ENCODE measurements around the gene MAP4K4.

MAP4K4 gene

DNA sequence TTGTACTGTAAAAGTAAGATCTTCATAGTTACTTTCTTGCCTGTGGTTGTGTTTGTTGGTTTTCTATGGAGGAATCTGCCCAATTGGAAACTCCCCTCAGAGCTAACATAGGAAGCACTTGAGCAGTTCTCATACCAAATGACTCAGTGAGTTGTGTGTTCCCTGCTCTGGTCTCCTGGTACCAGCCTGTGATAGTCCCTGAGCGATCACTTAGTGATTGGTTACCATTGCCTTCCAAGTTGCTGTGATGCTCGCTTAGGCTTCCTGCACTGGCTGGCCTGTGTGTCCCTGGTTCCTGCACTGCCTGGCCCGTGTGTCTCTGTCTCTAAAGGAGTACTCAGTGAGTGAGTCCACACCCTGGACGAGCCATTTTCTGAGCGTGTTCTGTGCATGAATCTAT is 133.0 kb downstream of the MAP4K4 start:
- no peak for DNase-seq (ENCODE audit: extremely low read depth in 1 of 2, low read depth in 1 of 2)

DNA sequence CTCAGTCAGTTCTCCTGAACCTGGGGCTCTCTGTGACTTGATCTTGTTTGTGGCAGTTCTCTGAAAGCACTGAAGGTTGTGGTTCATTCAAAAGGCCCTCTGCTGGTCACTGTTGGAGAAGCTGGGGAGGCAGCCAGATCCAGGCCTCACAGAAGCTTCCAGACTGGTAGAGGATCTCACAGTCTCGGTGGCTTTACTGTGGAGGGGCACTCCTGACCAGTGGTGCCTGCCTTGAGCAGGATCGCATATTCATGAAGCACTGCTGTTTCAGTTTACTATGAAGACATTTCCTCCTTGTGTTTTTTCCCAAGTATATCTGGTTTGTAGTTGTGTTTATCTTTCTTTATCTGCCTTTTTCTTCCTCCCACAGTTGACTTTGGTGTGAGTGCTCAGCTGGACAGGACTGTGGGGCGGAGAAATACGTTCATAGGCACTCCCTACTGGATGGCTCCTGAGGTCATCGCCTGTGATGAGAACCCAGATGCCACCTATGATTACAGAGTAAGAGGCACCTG is 133.9 kb downstream of the MAP4K4 start:
- DNase-seq (ENCODE audit: extremely low read depth in 1 of 2, low read depth in 1 of 2) = peak in 1 of 2 donors; percentile 36

GRCh38 chr2:101832114-101832513 is 134.6 kb downstream of the MAP4K4 start:
- DNase-seq (ENCODE audit: extremely low read depth in 1 of 2, low read depth in 1 of 2) = no peak

- no peak for DNase-seq (ENCODE audit: extremely low read depth in 1 of 2, low read depth in 1 of 2)
Measured at GRCh38 chr2:101833890-101834523, 136.5 kb downstream of the MAP4K4 start.

GRCh38 chr2:101837354-101837753 is 139.8 kb downstream of the MAP4K4 start:
- no peak for DNase-seq (ENCODE audit: extremely low read depth in 1 of 2, low read depth in 1 of 2)

DNA sequence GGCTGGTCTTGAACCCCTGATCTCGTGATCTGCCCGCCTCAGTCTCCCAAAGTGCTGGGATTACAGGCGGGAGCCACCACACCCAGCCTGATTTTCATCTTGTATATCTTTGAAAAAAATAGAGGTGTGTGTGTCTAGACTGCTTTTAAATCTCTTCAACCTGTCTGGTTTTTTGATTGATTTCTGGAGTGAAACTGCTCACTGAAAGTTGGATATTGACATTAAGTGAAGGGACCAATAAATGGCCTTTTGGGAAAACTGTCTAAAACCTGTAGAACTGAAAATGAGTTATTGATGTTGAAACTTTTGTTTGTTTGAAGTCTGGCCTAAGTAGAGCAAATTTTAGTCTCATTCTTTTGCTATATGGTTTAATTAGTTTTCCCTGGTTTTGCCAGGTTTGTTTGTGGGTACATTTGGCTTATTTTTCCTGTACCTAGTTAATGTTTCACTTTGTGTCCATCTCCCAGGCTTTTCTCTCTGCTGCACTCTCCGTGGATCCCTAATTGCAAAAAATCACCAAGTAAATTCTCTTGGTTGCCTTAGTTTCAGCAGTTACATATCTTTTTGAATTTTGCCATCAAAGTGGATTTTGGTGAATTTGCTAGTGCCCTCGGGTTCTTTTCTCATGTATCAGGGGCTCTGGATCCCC is 144.3 kb downstream of the MAP4K4 start:
- DNase-seq (ENCODE audit: extremely low read depth in 1 of 2, low read depth in 1 of 2) = no peak

DNA sequence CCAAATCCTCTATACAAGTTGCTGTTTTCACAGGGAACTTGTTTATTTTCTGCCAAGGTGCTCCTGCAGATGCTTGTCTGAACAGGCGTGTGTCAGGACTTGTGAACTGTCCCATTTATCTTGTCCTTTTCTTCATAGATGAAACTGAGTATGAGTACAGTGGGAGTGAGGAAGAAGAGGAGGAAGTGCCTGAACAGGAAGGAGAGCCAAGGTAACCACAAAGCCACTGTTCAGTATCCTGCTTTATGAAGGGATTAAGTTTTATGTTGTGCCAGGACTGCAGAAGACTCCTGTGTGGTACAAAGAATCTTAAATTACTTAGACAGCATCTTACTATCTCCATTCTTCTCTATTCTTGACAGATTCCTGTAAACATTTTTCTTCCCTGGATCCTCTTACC is 145.0 kb downstream of the MAP4K4 start:
- no peak for DNase-seq (ENCODE audit: extremely low read depth in 1 of 2, low read depth in 1 of 2)

DNA sequence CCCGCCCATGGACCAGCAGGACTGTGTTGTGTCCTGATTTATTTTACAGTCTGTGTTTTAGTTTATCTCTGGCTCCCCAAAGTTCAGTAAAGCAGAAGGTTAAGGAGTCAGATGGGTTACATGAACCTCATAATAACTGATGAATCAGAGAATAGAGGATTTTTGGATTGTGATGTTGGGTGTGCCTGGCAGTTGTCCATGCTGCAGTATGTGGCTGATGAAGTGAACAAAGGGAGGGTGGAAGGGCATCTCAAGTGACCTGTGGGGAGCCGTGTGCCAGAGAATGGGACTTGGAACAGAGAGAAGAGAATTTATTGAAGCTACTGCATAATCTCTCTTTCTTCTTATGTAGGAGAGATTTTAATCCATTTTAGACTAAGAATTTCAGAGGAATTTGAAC is 145.5 kb downstream of the MAP4K4 start:
- DNase-seq (ENCODE audit: extremely low read depth in 1 of 2, low read depth in 1 of 2) = no peak

DNA sequence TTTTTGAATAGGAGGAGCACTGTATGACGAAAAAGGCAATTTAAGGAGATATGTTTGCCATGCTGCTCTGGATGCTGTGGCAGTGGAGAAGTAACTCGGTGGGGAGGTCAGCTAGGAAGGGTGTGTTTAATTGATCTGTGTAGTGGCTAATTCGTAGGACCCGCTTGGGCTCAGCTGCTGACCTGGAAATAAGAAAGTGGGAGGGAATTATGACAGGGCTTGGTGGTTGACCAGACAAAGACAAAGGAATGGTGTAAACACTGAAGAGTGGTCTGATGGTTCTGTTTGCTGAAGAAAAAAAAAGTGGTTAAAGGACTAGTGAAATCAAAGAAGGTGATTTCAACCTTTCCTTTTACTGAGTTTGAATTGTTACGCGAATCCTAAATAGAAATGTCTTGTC is 146.0 kb downstream of the MAP4K4 start:
- DNase-seq (ENCODE audit: extremely low read depth in 1 of 2, low read depth in 1 of 2) = no peak

DNA sequence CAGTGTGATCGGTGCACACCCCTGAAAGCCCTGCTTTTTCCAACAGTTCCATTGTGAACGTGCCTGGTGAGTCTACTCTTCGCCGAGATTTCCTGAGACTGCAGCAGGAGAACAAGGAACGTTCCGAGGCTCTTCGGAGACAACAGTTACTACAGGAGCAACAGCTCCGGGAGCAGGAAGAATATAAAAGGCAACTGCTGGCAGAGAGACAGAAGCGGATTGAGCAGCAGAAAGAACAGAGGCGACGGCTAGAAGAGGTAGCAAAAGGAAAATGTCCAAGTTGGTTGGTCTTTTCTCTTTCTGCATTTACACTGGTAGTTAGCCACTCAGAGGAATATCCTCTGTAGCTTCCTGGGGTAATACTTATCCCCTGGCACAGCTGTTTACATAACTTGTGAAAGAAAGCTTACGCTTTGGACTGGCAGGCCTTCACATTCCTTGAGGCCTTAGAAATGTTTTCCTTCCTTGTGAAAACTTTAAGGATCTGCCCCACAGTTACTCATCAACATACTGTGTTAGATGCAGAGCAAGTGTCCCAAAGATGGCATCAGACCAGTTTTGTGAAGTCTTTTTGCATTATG is 146.6 kb downstream of the MAP4K4 start:
- no peak for DNase-seq (ENCODE audit: extremely low read depth in 1 of 2, low read depth in 1 of 2)

DNA sequence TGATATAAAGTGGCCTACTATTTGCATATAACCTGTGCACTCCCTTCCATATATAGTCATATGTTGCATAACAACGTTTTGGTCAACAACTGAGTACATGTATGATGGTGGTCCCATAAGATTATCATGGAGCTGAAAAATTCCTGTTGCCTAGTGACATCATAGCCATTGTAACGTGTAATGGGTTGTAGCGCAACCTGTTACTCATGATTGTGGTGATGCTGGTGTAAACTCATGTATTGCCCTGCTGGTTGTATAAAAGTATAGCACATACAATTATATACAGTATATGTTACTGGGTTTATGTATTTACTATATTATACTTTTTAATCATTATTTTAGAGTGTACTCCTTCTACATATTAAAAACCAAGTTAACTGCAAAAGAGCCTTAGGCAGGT is 149.5 kb downstream of the MAP4K4 start:
- no peak for DNase-seq (ENCODE audit: extremely low read depth in 1 of 2, low read depth in 1 of 2)

- DNase-seq (ENCODE audit: extremely low read depth in 1 of 2, low read depth in 1 of 2) = no peak
Measured at GRCh38 chr2:101847661-101848339, 150.3 kb downstream of the MAP4K4 start.

GRCh38 chr2:101848769-101849410 is 151.4 kb downstream of the MAP4K4 start:
- no peak for DNase-seq (ENCODE audit: extremely low read depth in 1 of 2, low read depth in 1 of 2)

DNA sequence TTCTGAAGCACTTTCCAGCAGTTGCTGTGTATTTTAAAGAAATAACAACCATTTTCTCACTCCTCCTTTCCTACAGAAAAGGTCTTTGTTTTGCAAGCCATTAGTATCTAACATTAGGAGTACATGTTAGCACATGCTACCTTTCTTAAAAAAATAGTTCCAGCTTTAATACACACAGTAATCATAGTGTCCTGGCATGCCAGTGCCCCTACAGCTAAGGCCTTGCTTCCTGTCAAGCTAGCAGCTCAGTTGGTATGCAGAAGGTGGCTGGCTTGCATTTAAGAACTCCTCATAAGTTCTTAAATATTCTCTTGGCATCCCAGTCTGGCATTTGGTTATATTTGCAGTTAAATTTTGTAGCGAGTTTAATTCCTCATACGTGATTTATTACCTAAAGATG is 152.9 kb downstream of the MAP4K4 start:
- DNase-seq (ENCODE audit: extremely low read depth in 1 of 2, low read depth in 1 of 2) = no peak

- DNase-seq (ENCODE audit: extremely low read depth in 1 of 2, low read depth in 1 of 2) = no peak
Measured at GRCh38 chr2:101850991-101851390, 153.5 kb downstream of the MAP4K4 start.

DNA sequence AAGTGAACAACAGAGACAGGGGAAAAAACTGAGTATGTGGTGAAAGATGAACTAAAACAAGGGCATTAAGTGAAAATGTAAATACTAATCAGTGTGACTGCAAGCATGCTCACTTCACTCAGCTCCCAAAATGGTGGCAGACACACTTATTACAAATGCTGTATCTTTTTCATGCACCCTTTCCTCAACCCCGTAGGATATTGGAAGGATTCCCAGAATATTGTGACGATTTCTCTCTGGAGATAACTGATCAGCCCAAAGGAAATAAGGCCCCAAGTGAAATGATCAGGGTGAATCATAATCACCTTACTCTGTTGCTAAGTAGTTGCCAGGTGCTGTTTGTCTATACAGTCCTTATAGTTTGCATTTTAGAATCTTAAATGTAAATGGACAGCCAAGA is 155.3 kb downstream of the MAP4K4 start:
- no peak for DNase-seq (ENCODE audit: extremely low read depth in 1 of 2, low read depth in 1 of 2)

DNA sequence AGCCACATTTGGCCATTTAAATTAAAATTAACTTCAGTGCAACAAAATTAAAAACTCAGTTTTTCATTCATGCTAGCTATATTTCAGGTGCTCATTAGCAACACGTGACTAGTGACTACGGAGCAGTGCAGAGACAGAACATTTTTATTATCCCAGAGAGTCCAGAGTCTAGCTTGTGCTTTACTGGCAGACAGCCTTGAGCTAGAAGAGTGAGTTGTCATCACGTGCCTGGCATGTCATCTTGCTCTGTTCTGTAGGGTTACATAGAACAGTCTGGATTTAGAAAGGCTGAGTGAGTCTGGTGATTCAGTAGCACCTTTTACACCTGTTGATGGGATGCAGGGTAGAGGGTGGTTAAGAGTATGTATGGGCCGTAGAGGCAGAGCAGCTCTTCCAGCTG is 157.4 kb downstream of the MAP4K4 start:
- no peak for DNase-seq (ENCODE audit: extremely low read depth in 1 of 2, low read depth in 1 of 2)

- DNase-seq (ENCODE audit: extremely low read depth in 1 of 2, low read depth in 1 of 2) = no peak
Measured at GRCh38 chr2:101855776-101856175, 158.3 kb downstream of the MAP4K4 start.

DNA sequence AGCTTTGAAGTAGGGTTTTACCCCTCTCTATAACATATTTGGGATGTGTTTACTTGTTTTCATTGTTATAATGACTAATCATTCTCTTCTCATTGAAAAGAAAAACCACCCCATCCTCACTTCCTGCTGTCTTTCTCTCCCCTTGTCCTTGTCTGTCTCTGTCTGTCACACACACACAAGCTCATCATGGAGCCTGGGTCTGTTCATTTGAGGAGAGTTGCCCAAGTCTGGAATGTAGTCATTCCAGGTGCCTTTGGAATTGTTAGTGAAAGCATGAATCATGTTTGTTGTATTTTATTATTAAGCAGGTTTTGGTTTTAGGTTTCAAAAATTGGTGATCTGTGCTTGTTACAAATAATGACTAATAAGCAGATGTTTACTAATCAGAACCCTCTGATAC is 160.7 kb downstream of the MAP4K4 start:
- no peak for DNase-seq (ENCODE audit: extremely low read depth in 1 of 2, low read depth in 1 of 2)

- DNase-seq (ENCODE audit: extremely low read depth in 1 of 2, low read depth in 1 of 2) = no peak
Measured at GRCh38 chr2:101858910-101859309, 161.4 kb downstream of the MAP4K4 start.

DNA sequence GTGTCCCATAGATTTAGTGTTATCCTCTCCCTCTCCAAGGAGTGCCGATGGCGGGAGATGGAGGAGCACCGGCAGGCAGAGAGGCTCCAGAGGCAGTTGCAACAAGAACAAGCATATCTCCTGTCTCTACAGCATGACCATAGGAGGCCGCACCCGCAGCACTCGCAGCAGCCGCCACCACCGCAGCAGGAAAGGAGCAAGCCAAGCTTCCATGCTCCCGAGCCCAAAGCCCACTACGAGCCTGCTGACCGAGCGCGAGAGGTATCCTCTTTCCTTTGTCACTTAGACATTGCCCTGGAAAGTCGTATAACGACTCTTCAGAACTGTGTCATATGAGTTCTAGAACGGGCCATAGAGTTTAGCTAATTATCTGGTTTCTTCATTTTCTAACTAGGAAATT is 162.1 kb downstream of the MAP4K4 start:
- no peak for DNase-seq (ENCODE audit: extremely low read depth in 1 of 2, low read depth in 1 of 2)

All from stimulated activated CD8-positive, alpha-beta memory T cell treated with anti-CD3 and anti-CD28 coated beads, Interleukin-7, amount 100 ng/mL, for 48 hours (primary cell).